Left ventricle myocardium inferior (tissue), 1 donor: Measurements from ENCODE around the gene CNN2. TPM values are rescaled to one million over a fixed set of nuclear protein-coding genes. Genes with fewer than 3 reads are reported as not detected.

Experiments used
- DNase-seq: peaks from one replicate; pipeline ENCODE4 v3.0.0-alpha.2; 2020
- H3K27ac ChIP-seq: fragments of 200-600 bp; replicated peaks from 2 replicates; pipeline ENCODE4 v1.8.0; 2021
- H3K27me3 ChIP-seq: fragments of 200-600 bp; 2 replicates; pipeline ENCODE4 v1.8.0; 2021; ENCODE audit warnings: low read depth
- H3K36me3 ChIP-seq: fragments of 200-600 bp; 2 replicates; pipeline ENCODE4 v1.8.0; 2021
- H3K4me1 ChIP-seq: fragments of 200-600 bp; 2 replicates; pipeline ENCODE4 v1.8.0; 2021
- H3K4me3 ChIP-seq: fragments of 200-600 bp; 2 replicates; pipeline ENCODE4 v1.8.0; 2021; ENCODE audit warnings: mild to moderate bottlenecking, moderate library complexity
- H3K9me3 ChIP-seq: fragments of 200-600 bp; replicated peaks from 2 replicates; pipeline ENCODE4 v1.8.0; 2021
- intact Hi-C: fragments of 100-400 bp; cut with micrococcal nuclease; formaldehyde crosslinking; loops from one replicate; pipeline ENCODE4 v1.11.0; 2022
- total RNA-seq: library from RNA; stranded (reverse); fragmentation: NEBNext Ultra II Directional; extraction: Animal tissue kit (Norgen Biotek cat#: 25700); gene quantifications from one replicate; pipeline ENCODE4 v1.2.1, GENCODE V29; 2021
- TF ChIP-seq, protein P1 (sequence below): fragments of 200-600 bp; IDR thresholded peaks from 2 replicates; pipeline ENCODE4 v1.8.0; 2021; ENCODE audit warnings: antibody characterized with exemption, mild to moderate bottlenecking, borderline replicate concordance
- donor health status: DM: no; HTN: yes; CAD: no; lungs with severe emphysema.

The CNN2 gene
- total RNA-seq, 1 donor from 2014 or later: 45.6 TPM

DNA sequence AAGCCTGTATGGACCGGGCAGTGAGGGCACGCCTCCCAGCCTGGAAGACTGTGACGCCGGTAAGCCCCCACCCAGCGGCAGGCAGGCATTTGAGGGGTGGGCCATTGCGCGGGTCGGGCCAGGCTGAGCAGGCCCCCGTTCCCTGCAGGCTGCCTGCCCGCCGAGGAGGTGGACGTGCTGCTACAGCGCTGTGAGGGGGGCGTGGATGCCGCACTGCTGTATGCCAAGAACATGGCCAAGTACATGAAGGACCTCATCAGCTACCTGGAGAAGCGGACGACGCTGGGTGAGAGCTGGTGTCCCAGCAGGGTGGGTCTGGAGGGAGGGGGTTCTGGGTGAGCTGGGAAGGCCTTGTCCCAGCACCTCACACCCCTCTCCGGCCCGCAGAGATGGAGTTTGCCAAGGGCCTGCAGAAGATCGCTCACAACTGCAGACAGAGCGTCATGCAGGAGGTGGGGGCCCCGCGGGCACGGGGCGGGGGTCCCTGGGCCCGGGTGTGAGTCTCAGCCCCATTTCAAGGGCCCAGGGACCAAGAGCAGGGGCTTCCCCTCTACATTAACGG is 47.6 kb downstream of the CNN2 start:
- intact Hi-C loops: no loop called here
- no peaks in the 10 kb centered on the region for H3K36me3 ChIP-seq
- H3K27me3 ChIP-seq: peaks cover 45% of the 10 kb centered on the region
- H3K4me1 ChIP-seq: peaks cover 26% of the 10 kb centered on the region
- no peak overlapping the region for H3K27ac ChIP-seq
- H3K4me3 ChIP-seq: peak overlapping the region; percentile 48
- TF ChIP-seq, protein P1, sequence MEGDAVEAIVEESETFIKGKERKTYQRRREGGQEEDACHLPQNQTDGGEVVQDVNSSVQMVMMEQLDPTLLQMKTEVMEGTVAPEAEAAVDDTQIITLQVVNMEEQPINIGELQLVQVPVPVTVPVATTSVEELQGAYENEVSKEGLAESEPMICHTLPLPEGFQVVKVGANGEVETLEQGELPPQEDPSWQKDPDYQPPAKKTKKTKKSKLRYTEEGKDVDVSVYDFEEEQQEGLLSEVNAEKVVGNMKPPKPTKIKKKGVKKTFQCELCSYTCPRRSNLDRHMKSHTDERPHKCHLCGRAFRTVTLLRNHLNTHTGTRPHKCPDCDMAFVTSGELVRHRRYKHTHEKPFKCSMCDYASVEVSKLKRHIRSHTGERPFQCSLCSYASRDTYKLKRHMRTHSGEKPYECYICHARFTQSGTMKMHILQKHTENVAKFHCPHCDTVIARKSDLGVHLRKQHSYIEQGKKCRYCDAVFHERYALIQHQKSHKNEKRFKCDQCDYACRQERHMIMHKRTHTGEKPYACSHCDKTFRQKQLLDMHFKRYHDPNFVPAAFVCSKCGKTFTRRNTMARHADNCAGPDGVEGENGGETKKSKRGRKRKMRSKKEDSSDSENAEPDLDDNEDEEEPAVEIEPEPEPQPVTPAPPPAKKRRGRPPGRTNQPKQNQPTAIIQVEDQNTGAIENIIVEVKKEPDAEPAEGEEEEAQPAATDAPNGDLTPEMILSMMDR: no peak
- no peaks in the 10 kb centered on the region for H3K9me3 ChIP-seq
- DNase-seq: no peak

DNA sequence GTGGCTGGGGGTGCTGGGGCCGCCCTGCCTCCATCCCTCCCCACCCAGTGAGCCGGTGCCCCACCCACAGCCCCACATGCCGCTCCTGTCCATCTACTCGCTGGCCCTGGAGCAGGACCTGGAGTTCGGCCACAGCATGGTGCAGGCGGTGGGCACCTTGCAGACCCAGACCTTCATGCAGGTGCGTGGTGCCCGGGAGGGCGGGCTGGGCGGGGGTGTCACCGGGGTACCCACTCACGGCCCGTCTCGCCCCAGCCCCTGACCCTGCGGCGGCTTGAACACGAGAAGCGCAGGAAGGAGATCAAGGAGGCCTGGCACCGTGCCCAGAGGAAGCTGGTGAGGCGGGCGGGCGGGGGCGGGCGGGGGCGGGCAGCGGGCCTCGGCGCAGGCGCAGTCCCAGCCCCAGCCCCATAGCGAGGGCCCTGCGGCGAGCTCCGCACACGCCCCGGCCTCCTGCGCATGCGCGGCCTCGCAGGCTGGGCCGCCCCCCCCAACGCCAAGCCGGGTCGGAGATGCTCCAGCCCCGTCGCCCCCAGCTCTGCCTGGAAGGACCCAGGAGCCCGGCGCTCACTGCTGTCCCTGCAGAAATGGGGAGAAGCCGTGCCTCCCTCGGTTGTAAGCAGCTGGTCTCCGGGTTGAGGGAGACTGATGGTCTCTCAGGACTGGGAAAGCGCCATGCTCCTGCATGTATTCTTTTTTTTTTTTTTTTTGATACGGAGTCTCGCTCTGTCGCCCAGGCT is 48.3 kb downstream of the CNN2 start:
- intact Hi-C loops: no loop called here
- H3K36me3 ChIP-seq: no peaks in the 10 kb centered on the region
- TF ChIP-seq, protein P1: no peak
- H3K27ac ChIP-seq: no peak overlapping the region
- H3K4me3 ChIP-seq: peak overlapping the region; percentile 48
- no peaks in the 10 kb centered on the region for H3K9me3 ChIP-seq
- peak; percentile 86 for DNase-seq
- peaks cover 19% of the 10 kb centered on the region for H3K4me1 ChIP-seq
- peaks cover 38% of the 10 kb centered on the region for H3K27me3 ChIP-seq

DNA sequence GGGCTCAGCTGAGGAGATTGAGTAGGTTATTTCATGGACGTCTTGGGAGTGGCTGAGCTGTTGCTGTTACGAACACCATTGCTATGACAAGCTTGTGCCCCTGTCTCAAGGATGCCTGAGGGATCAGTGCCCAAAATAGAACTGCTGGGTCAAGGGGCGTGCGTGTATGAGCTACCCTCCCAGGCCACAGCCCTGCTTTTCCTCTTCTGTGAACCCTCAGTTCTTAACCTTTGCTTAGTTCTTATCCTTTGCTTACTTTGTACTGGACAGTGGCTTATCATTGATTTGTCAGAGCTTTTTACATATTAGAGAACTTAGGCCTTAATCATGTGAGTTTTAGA is 49.6 kb downstream of the CNN2 start:
- no peak for DNase-seq
- intact Hi-C loops: no loop called here
- Histone ChIP-seq H3K27me3 (peaks cover 25% of the 10 kb centered on the region), H3K4me1 (peaks cover 12% of the 10 kb centered on the region), H3K27ac (no peak overlapping the region), H3K36me3 (no peaks in the 10 kb centered on the region), H3K4me3 (no peak overlapping the region), H3K9me3 (no peaks in the 10 kb centered on the region)
- TF ChIP-seq, protein P1: no peak

DNA sequence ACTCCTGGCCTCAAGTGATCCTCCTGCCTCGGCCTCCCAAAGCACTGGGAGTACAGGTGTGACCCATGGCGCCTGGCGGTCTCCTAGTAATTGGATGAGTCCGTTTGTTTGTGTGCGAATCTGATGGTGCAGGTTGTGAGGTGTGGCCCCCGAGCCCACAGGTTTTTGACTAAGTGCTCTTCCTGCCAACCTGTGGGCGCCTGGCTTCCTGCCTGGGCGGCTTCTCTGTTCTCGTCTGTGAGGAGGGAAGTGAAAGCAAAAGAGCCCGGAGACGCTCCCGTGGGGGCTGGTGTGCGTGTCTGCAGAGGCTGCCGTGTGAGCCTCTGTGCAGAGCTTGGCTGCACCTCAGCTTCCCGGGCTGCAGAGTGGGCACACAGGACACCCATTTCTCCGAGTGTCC is 50.5 kb downstream of the CNN2 start:
- Histone ChIP-seq H3K36me3 (no peaks in the 10 kb centered on the region), H3K27ac (no peak overlapping the region), H3K4me3 (peak overlapping the region; percentile 33), H3K4me1 (peaks cover 5% of the 10 kb centered on the region), H3K9me3 (no peaks in the 10 kb centered on the region), H3K27me3 (peaks cover 16% of the 10 kb centered on the region)
- DNase-seq: peak; percentile 67
- intact Hi-C loops: no loop called here
- TF ChIP-seq, protein P1: no peak

DNA sequence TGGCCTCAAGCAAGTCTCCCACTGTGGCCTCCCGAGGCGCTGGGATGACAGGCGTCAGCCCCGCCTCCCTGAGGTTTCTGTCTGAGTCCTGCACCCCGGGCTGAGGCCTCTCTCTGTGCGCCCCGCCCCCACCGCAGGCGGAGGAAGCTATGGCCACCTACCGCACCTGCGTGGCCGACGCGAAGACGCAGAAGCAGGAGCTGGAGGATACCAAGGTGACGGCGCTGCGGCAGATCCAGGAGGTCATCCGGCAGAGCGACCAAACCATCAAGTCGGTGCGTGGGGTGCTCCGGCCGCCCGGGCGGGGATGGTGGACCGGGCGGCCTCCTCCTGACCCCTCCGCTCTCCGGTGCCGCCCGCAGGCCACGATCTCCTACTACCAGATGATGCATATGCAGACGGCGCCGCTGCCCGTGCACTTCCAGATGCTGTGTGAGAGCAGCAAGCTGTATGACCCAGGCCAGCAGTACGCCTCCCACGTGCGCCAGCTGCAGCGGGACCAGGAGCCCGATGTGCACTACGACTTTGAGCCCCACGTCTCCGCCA is 53.2 kb downstream of the CNN2 start:
- TF ChIP-seq, protein P1: no peak
- intact Hi-C loops: no loop called here
- Histone ChIP-seq H3K36me3 (no peaks in the 10 kb centered on the region), H3K4me3 (no peak overlapping the region), H3K4me1 (peaks cover 15% of the 10 kb centered on the region), H3K27ac (no peak overlapping the region), H3K9me3 (no peaks in the 10 kb centered on the region), H3K27me3 (no peaks in the 10 kb centered on the region)
- no peak for DNase-seq
